Naive thymus-derived CD8-positive, alpha-beta T cell (primary cell): ENCODE measurements around the gene SLIT3. TPM values are rescaled to one million over a fixed set of nuclear protein-coding genes. Genes with fewer than 3 reads are reported as not detected.

Source experiments
- ATAC-seq, 2 donors: fragments of 150-1000 bp; cut with Tn5 transposase in 1 of 2; sonication (Bioruptor Pico), chemical (Tn5 transposase) in 1 of 2; 1 replicate in 1 of 2; 2 replicates in 1 of 2; pipeline ENCODE4 v1.10.0; 2021; ENCODE audit warnings: mild to moderate bottlenecking in 2 of 2, moderate library complexity in 2 of 2
- POLR2A ChIA-PET: fragments of 350-600 bp; sonication (Branson Sonifier 250); formaldehyde crosslinking; loops from one replicate; lab custom pipeline; 2021; ENCODE audit warnings: antibody characterized with exemption; lab: Charles Lee
- DNase-seq, 10 donors: peaks; one replicate each; pipeline versions ENCODE4 v3.0.0 to v3.0.0-alpha.2; 2020 to 2022
- H3K27ac Mint-ChIP-seq, 10 donors: one replicate each; pipeline ENCODE4 v1.8.0; 2020 to 2022; ENCODE audit warnings: mild to moderate bottlenecking in 10 of 10, mixed read lengths in 10 of 10, moderate library complexity in 4 of 10, inconsistent platforms in 1 of 10
- H3K27me3 Mint-ChIP-seq, 5 donors: one replicate each; pipeline ENCODE4 v1.8.0; 2021 to 2022; ENCODE audit warnings: mixed read lengths in 5 of 5
- H3K36me3 Mint-ChIP-seq, 3 donors: one replicate each; pipeline ENCODE4 v1.8.0; 2020 to 2022; ENCODE audit warnings: mixed read lengths in 3 of 3, mild to moderate bottlenecking in 2 of 3, inconsistent platforms in 1 of 3
- H3K4me1 Mint-ChIP-seq, 4 donors: one replicate each; pipeline ENCODE4 v1.8.0; 2021 to 2022; ENCODE audit warnings: mixed read lengths in 4 of 4
- H3K4me3 Mint-ChIP-seq, 10 donors: one replicate each; pipeline ENCODE4 v1.8.0; 2020 to 2022; ENCODE audit warnings: mild to moderate bottlenecking in 10 of 10, mixed read lengths in 10 of 10, moderate library complexity in 6 of 10, inconsistent platforms in 1 of 10
- H3K9me3 Mint-ChIP-seq, 9 donors: one replicate each; pipeline ENCODE4 v1.8.0; 2020 to 2022; ENCODE audit warnings: mixed read lengths in 9 of 9, mild to moderate bottlenecking in 3 of 9, inconsistent platforms in 1 of 9, moderate library complexity in 1 of 9
- polyA plus RNA-seq, 3 donors: library from polyadenylated mRNA; unstranded; fragments of 300-500 nt; fragmentation: Illumina TruSeq; gene quantifications; one replicate each; pipeline ENCODE4 v1.2.3, GENCODE V29; 2021
- total RNA-seq, 8 experiments: library from RNA in 2 of 8; stranded (reverse) in 2 of 8; gene quantifications; one replicate each; pipeline ENCODE4 v1.2.3 and lab custom pipeline; 2021 to 2026

The SLIT3 gene
- total and polyA plus RNA-seq, 5 experiments from 2014 or later = not detected

- Mint-ChIP-seq H3K4me3 (no peak overlapping the region), H3K4me1 (no peaks in the 10 kb centered on the region), H3K27ac (no peak overlapping the region), H3K36me3 (no peaks in the 10 kb centered on the region), H3K27me3 (peaks cover 0 to 3% (median 0%) of the 10 kb centered on the region in 5 donors), H3K9me3 (no peaks in the 10 kb centered on the region)
- ATAC-seq (no peak), DNase-seq (no peak)
- POLR2A ChIA-PET = no interaction called here
Measured at GRCh38 chr5:168810641-168811040, 490.3 kb downstream of the SLIT3 start.

GRCh38 chr5:168809218-168809617 lies 491.7 kb downstream of the SLIT3 start:
- ATAC-seq = no peak

GRCh38 chr5:168808051-168808616 lies 492.8 kb downstream of the SLIT3 start:
- no peaks in the 10 kb centered on the region for H3K9me3 Mint-ChIP-seq
- ATAC-seq (no peak), DNase-seq (no peak)
- POLR2A ChIA-PET = no interaction called here
- H3K36me3 Mint-ChIP-seq = no peaks in the 10 kb centered on the region
- no peak overlapping the region for H3K4me3 Mint-ChIP-seq
- no peaks in the 10 kb centered on the region for H3K4me1 Mint-ChIP-seq
- peaks cover 0 to 8% (median 6%) of the 10 kb centered on the region in 5 donors for H3K27me3 Mint-ChIP-seq
- no peak overlapping the region for H3K27ac Mint-ChIP-seq

More at GRCh38 chr5:168809218-168809617, 491.7 kb downstream of the SLIT3 start:
- no peak for DNase-seq
- Mint-ChIP-seq H3K27ac (no peak overlapping the region), H3K4me3 (no peak overlapping the region), H3K4me1 (no peaks in the 10 kb centered on the region), H3K9me3 (no peaks in the 10 kb centered on the region), H3K36me3 (no peaks in the 10 kb centered on the region), H3K27me3 (peaks cover 0 to 5% (median 0%) of the 10 kb centered on the region in 5 donors)
- POLR2A ChIA-PET = interaction anchor here (0.6 kb wide), 1 partner anchor 612 kb away, joined by 5 read pairs; no protein-coding TSS in a partner anchor

GRCh38 chr5:168807287-168807686 lies 493.7 kb downstream of the SLIT3 start:
- Mint-ChIP-seq H3K9me3 (peaks cover 0 to 2% (median 0%) of the 10 kb centered on the region in 9 donors), H3K27me3 (peaks cover 0 to 8% (median 6%) of the 10 kb centered on the region in 5 donors), H3K27ac (no peak overlapping the region), H3K36me3 (no peaks in the 10 kb centered on the region), H3K4me3 (no peak overlapping the region), H3K4me1 (no peaks in the 10 kb centered on the region)
- ATAC-seq = no peak
- no peak for DNase-seq
- POLR2A ChIA-PET = no interaction called here

GRCh38 chr5:168803541-168803940 lies 497.4 kb downstream of the SLIT3 start:
- ATAC-seq (no peak), DNase-seq (no peak)
- no peaks in the 10 kb centered on the region for H3K36me3 Mint-ChIP-seq
- H3K4me3 Mint-ChIP-seq = no peak overlapping the region
- peaks cover 0 to 2% (median 0%) of the 10 kb centered on the region in 9 donors for H3K9me3 Mint-ChIP-seq
- H3K27ac Mint-ChIP-seq = peak overlapping the region in 1 of 10 donors; percentile 3
- no peaks in the 10 kb centered on the region for H3K4me1 Mint-ChIP-seq
- peaks cover 3 to 14% (median 8%) of the 10 kb centered on the region in 5 donors for H3K27me3 Mint-ChIP-seq
- POLR2A ChIA-PET = no interaction called here

GRCh38 chr5:168802337-168802736 lies 498.6 kb downstream of the SLIT3 start:
- POLR2A ChIA-PET = interaction anchor here (0.6 kb wide), 1 partner anchor 43 kb away, joined by 3 read pairs; no protein-coding TSS in a partner anchor
- DNase-seq (no peak), ATAC-seq (no peak)
- Mint-ChIP-seq H3K4me3 (no peak overlapping the region), H3K27me3 (peaks cover 3 to 14% (median 6%) of the 10 kb centered on the region in 5 donors), H3K4me1 (no peaks in the 10 kb centered on the region), H3K27ac (no peak overlapping the region), H3K36me3 (no peaks in the 10 kb centered on the region), H3K9me3 (peaks cover 0 to 2% (median 0%) of the 10 kb centered on the region in 9 donors)

GRCh38 chr5:168801567-168801966 lies 499.4 kb downstream of the SLIT3 start:
- Mint-ChIP-seq H3K27me3 (peaks cover 3 to 14% (median 8%) of the 10 kb centered on the region in 5 donors), H3K36me3 (no peaks in the 10 kb centered on the region), H3K9me3 (peaks cover 0 to 2% (median 0%) of the 10 kb centered on the region in 9 donors), H3K27ac (peak overlapping the region in 1 of 10 donors; percentile 2), H3K4me1 (no peaks in the 10 kb centered on the region), H3K4me3 (no peak overlapping the region)
- no peak for ATAC-seq
- no peak for DNase-seq
- POLR2A ChIA-PET = no interaction called here

- Mint-ChIP-seq H3K9me3 (peaks cover 0 to 2% (median 0%) of the 10 kb centered on the region in 9 donors), H3K4me3 (no peak overlapping the region), H3K27ac (no peak overlapping the region), H3K36me3 (no peaks in the 10 kb centered on the region), H3K4me1 (no peaks in the 10 kb centered on the region), H3K27me3 (peaks cover 3 to 14% (median 8%) of the 10 kb centered on the region in 5 donors)
- ATAC-seq = no peak
- no peak for DNase-seq
- POLR2A ChIA-PET = no interaction called here
Measured at GRCh38 chr5:168800701-168801100, 500.2 kb downstream of the SLIT3 start.

GRCh38 chr5:168798065-168799023 lies 502.6 kb downstream of the SLIT3 start:
- POLR2A ChIA-PET = interaction anchor here (0.6 kb wide), 1 partner anchor 346 kb away, joined by 3 read pairs; no protein-coding TSS in a partner anchor
- H3K27ac Mint-ChIP-seq = no peak overlapping the region
- H3K9me3 Mint-ChIP-seq = peaks cover 0 to 2% (median 0%) of the 10 kb centered on the region in 9 donors
- H3K4me3 Mint-ChIP-seq = no peak overlapping the region
- H3K27me3 Mint-ChIP-seq = peaks cover 3 to 8% (median 5%) of the 10 kb centered on the region in 5 donors
- H3K36me3 Mint-ChIP-seq = no peaks in the 10 kb centered on the region
- no peaks in the 10 kb centered on the region for H3K4me1 Mint-ChIP-seq
- DNase-seq (no peak), ATAC-seq (no peak)

- H3K27me3 Mint-ChIP-seq = peaks cover 0 to 6% (median 5%) of the 10 kb centered on the region in 5 donors
- H3K9me3 Mint-ChIP-seq = no peaks in the 10 kb centered on the region
- H3K27ac Mint-ChIP-seq = no peak overlapping the region
- POLR2A ChIA-PET = no interaction called here
- no peak overlapping the region for H3K4me3 Mint-ChIP-seq
- no peaks in the 10 kb centered on the region for H3K4me1 Mint-ChIP-seq
- no peaks in the 10 kb centered on the region for H3K36me3 Mint-ChIP-seq
- ATAC-seq = no peak
- no peak for DNase-seq
Measured at GRCh38 chr5:168796593-168797580, 504.1 kb downstream of the SLIT3 start.

GRCh38 chr5:168796000-168796399 lies 504.9 kb downstream of the SLIT3 start:
- no peak for ATAC-seq
- Mint-ChIP-seq H3K36me3 (no peaks in the 10 kb centered on the region), H3K27me3 (peaks cover 0 to 6% (median 3%) of the 10 kb centered on the region in 5 donors), H3K4me1 (no peaks in the 10 kb centered on the region), H3K4me3 (no peak overlapping the region), H3K9me3 (no peaks in the 10 kb centered on the region), H3K27ac (no peak overlapping the region)
- POLR2A ChIA-PET = no interaction called here
- DNase-seq = no peak
